ENCODE measurements around the gene ST3GAL2. TPM values are rescaled to one million over a fixed set of nuclear protein-coding genes. Genes with fewer than 3 reads are reported as not detected.

ST3GAL2 gene
- total and polyA plus RNA-seq, 5 donors from 2014 or later = 10.5 to 22.1 (median 17.3) TPM

GRCh38 chr16:70399951-70400350, 38.9 kb downstream of the ST3GAL2 start:
- Histone ChIP-seq H3K4me1 (ENCODE audit: control insufficient read depth, insufficient read depth, low read length, poor library complexity, severe bottlenecking) (peaks cover 26% of the 10 kb centered on the region), H3K9me3 (ENCODE audit: control insufficient read depth in 2 of 2, low read length in 2 of 2) (no peaks in the 10 kb centered on the region), H3K27me3 (ENCODE audit: control insufficient read depth, insufficient read depth, low read length) (no peaks in the 10 kb centered on the region), H3K4me3 (ENCODE audit: low read depth, low read length) (no peak overlapping the region), H3K36me3 (ENCODE audit: control insufficient read depth, insufficient read depth, low read length) (peaks cover 19% of the 10 kb centered on the region), H3K27ac (ENCODE audit: insufficient read depth, low read length, poor library complexity, severe bottlenecking) (no peak overlapping the region)
- Mint-ChIP-seq H3K9me3 (no peaks in the 10 kb centered on the region), H3K36me3 (peaks cover 5% of the 10 kb centered on the region), H3K4me1 (peaks cover 13 to 37% (median 27%) of the 10 kb centered on the region in 4 donors), H3K27ac (peak overlapping the region in 1 of 3 donors; percentile 76), H3K4me3 (no peak overlapping the region), H3K27me3 (no peaks in the 10 kb centered on the region)
- DNase-seq (no peak), ATAC-seq (ENCODE audit: low read depth in 2 of 2) (no peak)

DNA sequence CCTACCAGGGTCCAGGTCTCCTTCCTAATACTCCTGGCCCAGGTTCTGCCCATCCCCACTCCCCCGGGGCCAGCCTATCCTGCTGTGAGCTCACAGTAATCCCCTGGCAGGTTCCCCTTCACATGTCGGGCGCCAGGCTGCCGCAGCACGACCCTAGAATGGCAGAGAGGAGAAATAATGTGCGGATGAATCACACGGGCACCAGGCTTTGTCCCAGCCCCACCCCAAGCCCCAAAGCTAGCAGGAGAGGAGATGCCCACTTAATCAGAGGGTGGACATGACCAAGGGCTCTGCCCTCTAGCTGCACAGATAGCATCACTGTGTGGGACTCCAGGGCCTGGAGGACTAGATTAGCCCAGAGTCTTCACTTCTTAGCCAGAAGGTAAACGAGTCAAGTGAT, 39.5 kb downstream of the ST3GAL2 start:
- no peaks in the 10 kb centered on the region for H3K27me3 ChIP-seq (ENCODE audit: control insufficient read depth, insufficient read depth, low read length)

GRCh38 chr16:70398177-70398743, 40.6 kb downstream of the ST3GAL2 start:
- Mint-ChIP-seq H3K4me3 (no peak overlapping the region), H3K4me1 (peaks cover 0 to 20% (median 16%) of the 10 kb centered on the region in 4 donors), H3K9me3 (no peaks in the 10 kb centered on the region), H3K36me3 (peaks cover 5% of the 10 kb centered on the region), H3K27me3 (no peaks in the 10 kb centered on the region), H3K27ac (no peak overlapping the region)
- Histone ChIP-seq H3K9me3 (ENCODE audit: control insufficient read depth in 2 of 2, low read length in 2 of 2) (no peaks in the 10 kb centered on the region), H3K36me3 (ENCODE audit: control insufficient read depth, insufficient read depth, low read length) (peaks cover 23% of the 10 kb centered on the region), H3K4me3 (ENCODE audit: low read depth, low read length) (no peak overlapping the region), H3K27ac (ENCODE audit: insufficient read depth, low read length, poor library complexity, severe bottlenecking) (no peak overlapping the region), H3K27me3 (ENCODE audit: control insufficient read depth, insufficient read depth, low read length) (no peaks in the 10 kb centered on the region), H3K4me1 (ENCODE audit: control insufficient read depth, insufficient read depth, low read length, poor library complexity, severe bottlenecking) (peaks cover 9% of the 10 kb centered on the region)
- DNase-seq (no peak), ATAC-seq (ENCODE audit: low read depth in 2 of 2) (no peak)

More for the DNA sequence above, 39.5 kb downstream of the ST3GAL2 start:
- H3K36me3 ChIP-seq (ENCODE audit: control insufficient read depth, insufficient read depth, low read length) = peaks cover 23% of the 10 kb centered on the region
- Mint-ChIP-seq H3K9me3 (no peaks in the 10 kb centered on the region), H3K4me3 (no peak overlapping the region), H3K27me3 (no peaks in the 10 kb centered on the region), H3K4me1 (peaks cover 7 to 31% (median 23%) of the 10 kb centered on the region in 4 donors), H3K36me3 (peaks cover 5% of the 10 kb centered on the region), H3K27ac (peak overlapping the region in 1 of 3 donors; percentile 76)
- DNase-seq = no peak
- no peak for ATAC-seq (ENCODE audit: low read depth in 2 of 2)
- no peak overlapping the region for H3K4me3 ChIP-seq (ENCODE audit: low read depth, low read length)
- H3K9me3 ChIP-seq (ENCODE audit: control insufficient read depth in 2 of 2, low read length in 2 of 2) = no peaks in the 10 kb centered on the region
- peaks cover 21% of the 10 kb centered on the region for H3K4me1 ChIP-seq (ENCODE audit: control insufficient read depth, insufficient read depth, low read length, poor library complexity, severe bottlenecking)
- H3K27ac ChIP-seq (ENCODE audit: insufficient read depth, low read length, poor library complexity, severe bottlenecking) = no peak overlapping the region

DNA sequence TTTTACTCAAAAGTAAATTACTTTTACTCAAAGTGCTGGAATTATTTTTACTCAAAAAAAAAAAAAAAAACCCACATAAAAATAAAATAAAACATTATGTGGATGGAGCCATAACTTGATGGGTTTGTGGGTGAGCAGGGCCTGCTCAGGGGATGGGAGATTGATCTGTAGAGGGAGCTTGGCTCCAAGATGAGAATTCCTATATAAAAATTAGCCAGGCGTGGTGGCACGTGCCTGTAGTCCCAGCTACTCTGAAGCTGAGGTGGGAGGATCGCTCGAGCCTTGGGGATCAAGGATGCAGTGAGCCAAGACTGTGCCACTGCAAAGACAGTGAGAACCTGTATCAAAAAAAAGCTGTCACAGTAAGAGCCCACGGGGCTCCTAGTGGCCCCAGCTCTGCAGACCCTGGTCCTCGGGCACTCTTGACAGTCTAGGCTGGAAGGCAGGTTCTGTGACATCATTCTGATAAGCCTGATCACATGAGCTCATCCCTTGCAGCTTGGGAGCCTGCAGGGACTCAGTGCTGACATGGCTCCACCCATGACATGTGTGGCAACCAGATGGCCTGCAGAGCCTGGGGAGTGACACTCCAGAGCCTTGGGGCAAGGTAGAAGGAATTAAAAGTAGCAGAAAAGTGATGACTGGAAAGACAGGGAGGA, 42.5 kb downstream of the ST3GAL2 start:
- Mint-ChIP-seq H3K9me3 (no peaks in the 10 kb centered on the region), H3K36me3 (peaks cover 3% of the 10 kb centered on the region), H3K27me3 (no peaks in the 10 kb centered on the region), H3K4me1 (peaks cover 0 to 9% (median 6%) of the 10 kb centered on the region in 4 donors), H3K4me3 (no peak overlapping the region), H3K27ac (no peak overlapping the region)
- ATAC-seq (ENCODE audit: low read depth in 2 of 2) (no peak), DNase-seq (no peak)
- no peak overlapping the region for H3K27ac ChIP-seq (ENCODE audit: insufficient read depth, low read length, poor library complexity, severe bottlenecking)
- H3K9me3 ChIP-seq (ENCODE audit: control insufficient read depth in 2 of 2, low read length in 2 of 2) = no peaks in the 10 kb centered on the region
- H3K4me3 ChIP-seq (ENCODE audit: low read depth, low read length) = no peak overlapping the region
- no peaks in the 10 kb centered on the region for H3K27me3 ChIP-seq (ENCODE audit: control insufficient read depth, insufficient read depth, low read length)
- H3K4me1 ChIP-seq (ENCODE audit: control insufficient read depth, insufficient read depth, low read length, poor library complexity, severe bottlenecking) = peaks cover 6% of the 10 kb centered on the region
- H3K36me3 ChIP-seq (ENCODE audit: control insufficient read depth, insufficient read depth, low read length) = peaks cover 23% of the 10 kb centered on the region

DNA sequence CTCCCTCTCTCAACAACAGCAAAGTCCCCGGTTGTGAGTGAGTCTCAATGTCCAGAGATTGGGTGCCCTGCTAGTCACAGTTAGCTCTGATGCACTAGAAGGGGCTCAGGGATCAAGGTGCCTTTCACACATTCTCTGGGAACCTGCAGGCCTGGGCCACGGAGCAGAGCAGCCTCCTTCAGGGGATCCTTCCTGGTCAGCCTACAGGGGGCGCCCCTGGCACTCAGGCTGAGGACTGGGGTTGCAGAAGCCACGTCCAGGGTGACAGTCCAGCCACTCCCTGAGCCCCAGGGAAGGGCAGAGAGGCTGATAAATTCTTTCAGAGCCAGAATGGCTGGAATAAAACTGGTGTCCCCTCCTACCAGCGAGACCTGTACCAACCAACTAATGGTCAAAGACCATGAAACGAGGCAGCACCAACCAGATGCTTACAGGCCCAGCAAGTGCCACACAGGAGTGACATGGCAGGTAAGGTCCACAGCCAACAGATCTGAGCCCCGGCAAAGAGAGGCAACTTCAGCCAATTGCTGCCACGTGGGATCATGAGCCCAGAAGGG, 43.5 kb downstream of the ST3GAL2 start:
- peaks cover 0 to 8% (median 2%) of the 10 kb centered on the region in 4 donors for H3K4me1 Mint-ChIP-seq
- H3K27ac Mint-ChIP-seq = peak overlapping the region in 2 of 3 donors; percentile 14 to 59
- peaks cover 3% of the 10 kb centered on the region for H3K36me3 Mint-ChIP-seq
- Histone ChIP-seq H3K36me3 (ENCODE audit: control insufficient read depth, insufficient read depth, low read length) (peaks cover 20% of the 10 kb centered on the region), H3K4me3 (ENCODE audit: low read depth, low read length) (no peak overlapping the region), H3K27ac (ENCODE audit: insufficient read depth, low read length, poor library complexity, severe bottlenecking) (no peak overlapping the region), H3K9me3 (ENCODE audit: control insufficient read depth in 2 of 2, low read length in 2 of 2) (no peaks in the 10 kb centered on the region), H3K4me1 (ENCODE audit: control insufficient read depth, insufficient read depth, low read length, poor library complexity, severe bottlenecking) (peaks cover 6% of the 10 kb centered on the region), H3K27me3 (ENCODE audit: control insufficient read depth, insufficient read depth, low read length) (no peaks in the 10 kb centered on the region)
- ATAC-seq (ENCODE audit: low read depth in 2 of 2) = peak; percentile 62 to 70
- no peak overlapping the region for H3K4me3 Mint-ChIP-seq
- peak; percentile 21 to 62 (median 56) for DNase-seq
- H3K9me3 Mint-ChIP-seq = no peaks in the 10 kb centered on the region
- no peaks in the 10 kb centered on the region for H3K27me3 Mint-ChIP-seq

- H3K4me3 ChIP-seq (ENCODE audit: low read depth, low read length) = no peak overlapping the region
- Mint-ChIP-seq H3K9me3 (no peaks in the 10 kb centered on the region), H3K4me3 (no peak overlapping the region), H3K27ac (peak overlapping the region in 1 of 3 donors; percentile 59), H3K4me1 (peaks cover 0 to 8% (median 2%) of the 10 kb centered on the region in 4 donors), H3K27me3 (no peaks in the 10 kb centered on the region), H3K36me3 (peaks cover under 1% of the 10 kb centered on the region)
- no peak overlapping the region for H3K27ac ChIP-seq (ENCODE audit: insufficient read depth, low read length, poor library complexity, severe bottlenecking)
- peaks cover 6% of the 10 kb centered on the region for H3K4me1 ChIP-seq (ENCODE audit: control insufficient read depth, insufficient read depth, low read length, poor library complexity, severe bottlenecking)
- no peaks in the 10 kb centered on the region for H3K9me3 ChIP-seq (ENCODE audit: control insufficient read depth in 2 of 2, low read length in 2 of 2)
- DNase-seq = no peak
- H3K27me3 ChIP-seq (ENCODE audit: control insufficient read depth, insufficient read depth, low read length) = no peaks in the 10 kb centered on the region
- peaks cover 19% of the 10 kb centered on the region for H3K36me3 ChIP-seq (ENCODE audit: control insufficient read depth, insufficient read depth, low read length)
- ATAC-seq (ENCODE audit: low read depth in 2 of 2) = no peak
Observed at GRCh38 chr16:70394853-70395252, 44.0 kb downstream of the ST3GAL2 start.

GRCh38 chr16:70393662-70394061, 45.2 kb downstream of the ST3GAL2 start:
- Histone ChIP-seq H3K4me1 (ENCODE audit: control insufficient read depth, insufficient read depth, low read length, poor library complexity, severe bottlenecking) (peaks cover 6% of the 10 kb centered on the region), H3K4me3 (ENCODE audit: low read depth, low read length) (no peak overlapping the region), H3K36me3 (ENCODE audit: control insufficient read depth, insufficient read depth, low read length) (peaks cover 13% of the 10 kb centered on the region), H3K27me3 (ENCODE audit: control insufficient read depth, insufficient read depth, low read length) (no peaks in the 10 kb centered on the region), H3K9me3 (ENCODE audit: control insufficient read depth in 2 of 2, low read length in 2 of 2) (no peaks in the 10 kb centered on the region), H3K27ac (ENCODE audit: insufficient read depth, low read length, poor library complexity, severe bottlenecking) (no peak overlapping the region)
- DNase-seq (no peak), ATAC-seq (ENCODE audit: low read depth in 2 of 2) (no peak)
- peaks cover 0 to 7% (median 0%) of the 10 kb centered on the region in 4 donors for H3K4me1 Mint-ChIP-seq
- H3K27ac Mint-ChIP-seq = peak overlapping the region in 1 of 3 donors; percentile 56
- H3K9me3 Mint-ChIP-seq = no peaks in the 10 kb centered on the region
- H3K36me3 Mint-ChIP-seq = no peaks in the 10 kb centered on the region
- H3K27me3 Mint-ChIP-seq = no peaks in the 10 kb centered on the region
- no peak overlapping the region for H3K4me3 Mint-ChIP-seq
